BLaER1 treated with 17β-estradiol and CSF1 and Interleukin-3, amounts not matched to agents 10 nM and 100 nM (cell line): ENCODE measurements around the gene TBC1D16.

Source experiments
- H3K27ac ChIP-seq, 11 experiments: shearing (Covaris generic); formaldehyde crosslinking; 2 replicates each; pipeline ENCODE4 v1.8.1; 2022
- H3K27me3 ChIP-seq, 11 experiments: shearing (Covaris generic); formaldehyde crosslinking; 2 replicates each; pipeline ENCODE4 v1.8.1; 2022
- H3K36me3 ChIP-seq, 11 experiments: shearing (Covaris generic); formaldehyde crosslinking; 2 replicates each; pipeline ENCODE4 v1.8.1; 2022
- H3K4me1 ChIP-seq, 10 experiments: shearing (Covaris generic); formaldehyde crosslinking; 2 replicates each; pipeline ENCODE4 v1.8.1; 2022
- H3K4me2 ChIP-seq, 11 experiments: shearing (Covaris generic); formaldehyde crosslinking; 2 replicates each; pipeline ENCODE4 v1.8.1; 2022
- H3K4me3 ChIP-seq, 10 experiments: shearing (Covaris generic); formaldehyde crosslinking; 2 replicates each; pipeline ENCODE4 v1.8.1; 2022
- H3K9ac ChIP-seq, 11 experiments: shearing (Covaris generic); formaldehyde crosslinking; 2 replicates each; pipeline ENCODE4 v1.8.1; 2022
- H3K9me3 ChIP-seq, 11 experiments: shearing (Covaris generic); formaldehyde crosslinking; replicated peaks in 1 of 11; 2 replicates each; pipeline ENCODE4 v1.8.1; 2022
- H4K20me1 ChIP-seq, 11 experiments: shearing (Covaris generic); formaldehyde crosslinking; 2 replicates each; pipeline ENCODE4 v1.8.1; 2022
- Cebpa-rat ChIP-seq, 11 experiments: shearing (Covaris generic); IDR thresholded peaks; 2 replicates each; pipeline ENCODE4 v1.8.1; 2022

The TBC1D16 gene

DNA sequence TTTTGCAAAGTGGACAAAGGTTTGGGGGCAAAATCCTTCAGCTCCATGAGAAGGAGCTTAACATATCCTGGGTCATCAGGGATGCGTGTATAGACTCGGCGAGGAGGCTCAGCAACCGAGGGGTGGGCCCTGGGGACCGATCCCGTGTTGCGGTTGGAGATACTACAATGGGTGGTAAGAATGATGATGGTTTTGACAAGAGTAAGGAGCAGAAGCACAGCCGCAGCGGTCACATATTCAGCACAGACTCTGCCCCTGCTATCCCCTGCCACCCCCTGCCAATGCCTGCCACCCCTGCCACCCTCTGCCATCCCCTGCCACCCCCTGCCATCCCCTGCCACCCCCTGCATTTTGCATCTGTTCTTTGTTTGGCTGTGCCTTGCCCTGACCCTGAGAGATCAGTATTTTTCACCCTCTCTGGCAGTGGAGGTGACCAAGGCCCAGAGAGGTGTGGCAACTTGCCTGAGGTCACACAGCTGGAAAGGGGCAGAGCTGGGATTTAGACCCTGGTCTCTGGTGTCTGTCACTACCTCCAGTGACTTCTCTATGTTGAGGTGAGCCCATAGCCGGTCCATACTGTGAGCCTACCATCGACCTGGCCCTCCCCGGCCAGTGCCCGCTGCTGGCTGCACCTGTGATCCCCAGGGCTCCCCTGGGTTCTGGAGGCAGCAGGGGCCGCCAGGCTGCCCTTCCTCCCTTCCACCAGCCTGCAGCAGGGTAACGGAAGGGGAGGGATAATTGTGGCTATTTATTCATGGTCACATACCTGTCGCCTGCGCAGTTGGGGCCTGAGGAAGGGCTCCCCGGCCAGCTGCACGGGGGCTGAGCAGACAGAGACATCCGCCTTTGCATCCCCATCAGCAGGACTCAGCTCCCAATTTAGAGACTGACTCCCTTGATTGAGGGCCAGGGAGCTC lies 121.5 kb downstream of the TBC1D16 start:
- Histone ChIP-seq H3K4me2 (peak overlapping the region in 4 of 11 experiments; percentile 14 to 40 (median 30); a peak in 4 of 22 replicates), H3K27me3 (peaks cover 0 to 7% (median 0%) of the 10 kb centered on the region in 11 experiments; a peak in 6 of 22 replicates), H3K27ac (no peak overlapping the region), H3K4me1 (peaks cover 0 to 26% (median 18%) of the 10 kb centered on the region in 10 experiments; a peak in 15 of 20 replicates), H3K9me3 (no peaks in the 10 kb centered on the region), H3K4me3 (no peak overlapping the region), H3K36me3 (no peaks in the 10 kb centered on the region), H3K9ac (no peak overlapping the region), H4K20me1 (peaks cover 0 to 15% (median 0%) of the 10 kb centered on the region in 11 experiments; a peak in 6 of 22 replicates)
- TF ChIP-seq Cebpa-rat (IDR thresholded peaks at IDR 0.05) = no peak

GRCh38 chr17:79913451-79913850 lies 122.2 kb downstream of the TBC1D16 start:
- Histone ChIP-seq H3K9me3 (no peaks in the 10 kb centered on the region), H3K4me3 (no peak overlapping the region), H3K9ac (no peak overlapping the region), H3K4me1 (peaks cover 0 to 26% (median 14%) of the 10 kb centered on the region in 10 experiments; a peak in 14 of 20 replicates), H3K27me3 (peaks cover 0 to 7% (median 0%) of the 10 kb centered on the region in 11 experiments; a peak in 6 of 22 replicates), H3K27ac (no peak overlapping the region), H3K36me3 (no peaks in the 10 kb centered on the region), H3K4me2 (no peak overlapping the region), H4K20me1 (peaks cover 0 to 10% (median 0%) of the 10 kb centered on the region in 11 experiments; a peak in 5 of 22 replicates)
- TF ChIP-seq Cebpa-rat (IDR thresholded peaks at IDR 0.05) = no peak

DNA sequence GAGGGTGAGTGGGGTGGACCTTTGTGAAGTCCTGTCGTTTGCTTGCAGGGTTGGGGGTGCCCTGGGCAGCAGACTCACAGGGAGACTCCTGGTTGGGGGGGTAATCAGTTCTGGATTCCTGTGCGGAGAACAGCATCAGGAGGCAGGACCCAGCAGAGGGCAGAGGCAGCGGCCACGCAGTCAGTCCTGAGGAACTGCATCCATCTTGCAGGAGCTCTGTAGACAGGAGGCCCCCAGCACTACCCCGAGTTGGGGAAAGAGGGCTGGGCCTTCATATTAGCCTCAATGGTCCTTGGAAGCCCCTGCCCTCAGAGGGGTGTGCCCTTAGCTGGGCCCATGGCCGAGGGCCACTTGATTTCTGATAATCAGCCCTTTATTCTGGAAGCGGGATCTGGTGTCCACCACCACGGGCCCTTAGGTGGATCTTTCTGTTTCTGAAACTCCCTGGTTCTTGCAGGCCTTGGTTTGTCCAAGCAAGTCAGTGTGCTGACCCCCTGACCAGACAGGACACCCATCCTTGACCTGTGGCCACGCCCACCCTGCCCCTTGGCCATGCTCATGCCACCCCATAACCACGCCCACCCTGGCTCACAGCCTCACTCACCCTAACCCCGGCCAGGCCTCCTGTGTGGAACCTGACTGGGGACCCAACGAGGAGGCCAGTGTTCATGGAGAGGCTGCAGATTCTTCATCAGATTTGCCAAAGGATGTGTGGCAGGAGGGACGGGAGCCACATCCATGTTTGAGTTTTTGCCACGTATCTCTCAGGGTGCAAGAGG lies 122.9 kb downstream of the TBC1D16 start:
- peaks cover 0 to 7% (median 0%) of the 10 kb centered on the region in 11 experiments; a peak in 6 of 22 replicates for H3K27me3 ChIP-seq
- peaks cover 0 to 10% (median 0%) of the 10 kb centered on the region in 11 experiments; a peak in 4 of 22 replicates for H4K20me1 ChIP-seq
- H3K4me2 ChIP-seq = no peak overlapping the region
- H3K4me3 ChIP-seq = no peak overlapping the region
- peaks cover 0 to 26% (median 14%) of the 10 kb centered on the region in 10 experiments; a peak in 14 of 20 replicates for H3K4me1 ChIP-seq
- H3K9me3 ChIP-seq = no peaks in the 10 kb centered on the region
- no peak overlapping the region for H3K27ac ChIP-seq
- no peak overlapping the region for H3K9ac ChIP-seq
- TF ChIP-seq Cebpa-rat (IDR thresholded peaks at IDR 0.05) = no peak
- no peaks in the 10 kb centered on the region for H3K36me3 ChIP-seq

DNA sequence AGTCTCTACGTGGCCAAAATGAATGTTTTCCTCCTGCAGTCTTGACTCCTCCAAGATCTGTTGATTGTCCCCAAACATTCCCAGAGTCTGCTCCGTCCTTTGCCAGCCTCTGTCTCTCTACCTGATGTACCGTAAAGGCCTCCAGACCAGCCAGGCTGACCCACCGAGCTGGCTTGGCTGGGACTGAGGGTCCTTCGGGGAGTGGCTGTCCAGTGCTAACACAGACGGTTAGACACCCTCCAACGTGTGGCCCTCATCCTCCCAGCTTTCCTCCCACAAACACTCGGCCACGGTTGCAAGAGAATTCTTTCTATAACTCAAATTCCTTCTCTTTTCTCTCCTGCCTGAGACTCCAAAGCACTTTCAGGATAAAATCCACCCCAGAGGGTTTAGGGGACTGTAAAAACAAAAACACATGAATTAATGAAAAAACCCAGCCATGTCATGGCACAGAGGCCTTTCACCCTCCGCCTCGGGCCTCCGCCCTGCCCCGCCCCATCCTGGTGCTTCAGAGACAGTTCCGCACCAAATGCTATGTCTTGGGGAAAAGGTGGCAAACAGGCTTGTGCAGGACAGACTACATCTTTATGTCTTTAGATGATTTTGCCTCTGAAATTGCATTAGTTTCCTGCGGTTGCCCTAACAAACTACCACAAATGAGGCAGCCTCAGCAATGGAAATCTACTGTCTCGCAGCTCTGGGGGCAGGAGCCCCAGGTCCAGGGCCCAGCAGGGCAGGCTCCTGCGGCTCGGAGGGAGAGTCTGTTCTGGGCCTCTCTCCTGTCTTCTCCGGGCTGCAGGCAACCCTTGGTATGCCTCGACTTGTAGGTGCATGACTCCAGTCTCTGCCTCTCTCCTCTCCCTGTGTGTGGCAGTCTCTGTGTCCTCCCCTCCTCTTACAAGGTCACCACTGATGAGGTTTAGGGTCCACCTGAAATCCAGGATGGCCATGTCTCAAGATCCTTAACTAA lies 124.0 kb downstream of the TBC1D16 start:
- TF ChIP-seq Cebpa-rat (IDR thresholded peaks at IDR 0.05) = no peak
- no peak overlapping the region for H3K4me2 ChIP-seq
- peaks cover 0 to 20% (median 10%) of the 10 kb centered on the region in 10 experiments; a peak in 14 of 20 replicates for H3K4me1 ChIP-seq
- H3K9ac ChIP-seq = no peak overlapping the region
- no peaks in the 10 kb centered on the region for H3K36me3 ChIP-seq
- H4K20me1 ChIP-seq = peaks cover 0 to 10% (median 0%) of the 10 kb centered on the region in 11 experiments; a peak in 4 of 22 replicates
- no peaks in the 10 kb centered on the region for H3K9me3 ChIP-seq
- no peak overlapping the region for H3K4me3 ChIP-seq
- no peak overlapping the region for H3K27ac ChIP-seq
- H3K27me3 ChIP-seq = peaks cover 0 to 7% (median 0%) of the 10 kb centered on the region in 11 experiments; a peak in 6 of 22 replicates

DNA sequence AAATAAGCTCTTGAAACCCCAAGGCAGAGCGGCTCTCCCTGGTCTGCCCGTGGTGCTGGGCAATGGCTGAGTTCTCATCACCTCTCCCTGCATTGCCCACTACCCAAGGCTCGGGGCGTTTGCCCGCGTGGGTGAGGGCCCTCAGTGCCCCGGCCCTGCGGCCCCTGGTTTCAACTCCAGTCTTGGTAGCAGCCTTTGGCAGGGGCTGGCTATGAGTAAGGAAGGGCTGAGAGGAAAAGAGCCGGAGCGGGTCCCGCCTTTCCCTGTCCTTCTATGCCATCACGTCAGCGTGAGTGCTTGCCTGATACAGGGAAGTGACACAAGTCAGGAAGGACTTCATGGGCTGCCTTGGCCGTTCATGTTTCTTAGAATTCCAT lies 124.7 kb downstream of the TBC1D16 start:
- Histone ChIP-seq H3K4me1 (peaks cover 0 to 13% (median 4%) of the 10 kb centered on the region in 10 experiments; a peak in 8 of 20 replicates), H3K27me3 (peaks cover 0 to 7% (median 0%) of the 10 kb centered on the region in 11 experiments; a peak in 6 of 22 replicates), H3K36me3 (no peaks in the 10 kb centered on the region), H3K27ac (no peak overlapping the region), H3K4me3 (no peak overlapping the region), H3K9ac (no peak overlapping the region), H3K4me2 (no peak overlapping the region), H3K9me3 (no peaks in the 10 kb centered on the region), H4K20me1 (peaks cover 0 to 10% (median 0%) of the 10 kb centered on the region in 11 experiments; a peak in 3 of 22 replicates)
- TF ChIP-seq Cebpa-rat (IDR thresholded peaks at IDR 0.05) = no peak

GRCh38 chr17:79909121-79909520 lies 126.6 kb downstream of the TBC1D16 start:
- Histone ChIP-seq H3K4me2 (no peak overlapping the region), H3K27ac (no peak overlapping the region), H3K4me1 (peaks cover 0 to under 1% (median 0%) of the 10 kb centered on the region in 10 experiments; a peak in 4 of 20 replicates), H3K4me3 (no peak overlapping the region), H3K9ac (no peak overlapping the region), H3K27me3 (peaks cover 0 to 7% (median 0%) of the 10 kb centered on the region in 11 experiments; a peak in 6 of 22 replicates), H3K36me3 (no peaks in the 10 kb centered on the region), H3K9me3 (no peaks in the 10 kb centered on the region), H4K20me1 (peaks cover 0 to 5% (median 0%) of the 10 kb centered on the region in 11 experiments; a peak in 2 of 22 replicates)
- no peak for TF ChIP-seq Cebpa-rat (IDR thresholded peaks at IDR 0.05)

GRCh38 chr17:79907850-79908249 lies 127.8 kb downstream of the TBC1D16 start:
- Histone ChIP-seq H3K4me2 (no peak overlapping the region), H4K20me1 (peaks cover 0 to 5% (median 0%) of the 10 kb centered on the region in 11 experiments; a peak in 1 of 22 replicates), H3K36me3 (no peaks in the 10 kb centered on the region), H3K9ac (no peak overlapping the region), H3K9me3 (no peaks in the 10 kb centered on the region), H3K4me1 (no peaks in the 10 kb centered on the region), H3K4me3 (no peak overlapping the region), H3K27ac (no peak overlapping the region), H3K27me3 (peaks cover 0 to 4% (median 0%) of the 10 kb centered on the region in 11 experiments; a peak in 4 of 22 replicates)
- no peak for TF ChIP-seq Cebpa-rat (IDR thresholded peaks at IDR 0.05)

DNA sequence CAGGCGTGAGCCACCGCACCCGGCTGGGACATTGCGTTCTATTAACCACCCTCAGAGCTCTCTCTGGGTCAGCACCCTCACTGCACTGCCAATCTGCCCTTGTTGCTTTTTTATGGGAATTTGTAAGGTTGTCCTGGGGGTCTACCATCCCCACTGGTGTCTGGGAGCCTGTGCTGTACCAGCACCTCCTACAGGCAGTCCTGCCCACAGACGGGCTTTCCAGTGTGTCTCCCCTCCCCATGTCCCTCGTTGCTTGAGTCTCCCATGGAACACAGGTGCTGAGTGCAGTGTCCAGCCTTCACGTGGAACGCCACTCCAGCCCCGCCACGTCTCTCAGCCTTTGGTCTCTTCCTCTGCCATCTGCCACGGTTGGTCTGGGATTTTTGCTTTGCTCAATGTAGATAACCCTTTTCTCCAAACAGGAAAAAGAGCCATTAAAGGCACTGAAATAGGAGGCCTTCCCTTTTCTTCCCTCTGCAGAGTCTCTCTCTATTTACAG lies 128.4 kb downstream of the TBC1D16 start:
- Histone ChIP-seq H3K36me3 (no peaks in the 10 kb centered on the region), H3K27me3 (no peaks in the 10 kb centered on the region; a peak in 1 of 22 replicates), H3K9me3 (no peaks in the 10 kb centered on the region), H3K27ac (no peak overlapping the region), H3K4me3 (no peak overlapping the region), H3K4me2 (no peak overlapping the region), H3K4me1 (no peaks in the 10 kb centered on the region), H4K20me1 (peaks cover 0 to 5% (median 0%) of the 10 kb centered on the region in 11 experiments; a peak in 2 of 22 replicates), H3K9ac (no peak overlapping the region)
- TF ChIP-seq Cebpa-rat (IDR thresholded peaks at IDR 0.05) = no peak
